ENCODE results near the gene ALG2. TPM values are rescaled to one million over a fixed set of nuclear protein-coding genes. Genes with fewer than 3 reads are reported as not detected.
A peak's percentile ranks its signal among the peaks of the same experiment; 100 is the strongest.

The ALG2 gene
- total RNA-seq, 1 donor from 2014 or later: 25.0 TPM

DNA sequence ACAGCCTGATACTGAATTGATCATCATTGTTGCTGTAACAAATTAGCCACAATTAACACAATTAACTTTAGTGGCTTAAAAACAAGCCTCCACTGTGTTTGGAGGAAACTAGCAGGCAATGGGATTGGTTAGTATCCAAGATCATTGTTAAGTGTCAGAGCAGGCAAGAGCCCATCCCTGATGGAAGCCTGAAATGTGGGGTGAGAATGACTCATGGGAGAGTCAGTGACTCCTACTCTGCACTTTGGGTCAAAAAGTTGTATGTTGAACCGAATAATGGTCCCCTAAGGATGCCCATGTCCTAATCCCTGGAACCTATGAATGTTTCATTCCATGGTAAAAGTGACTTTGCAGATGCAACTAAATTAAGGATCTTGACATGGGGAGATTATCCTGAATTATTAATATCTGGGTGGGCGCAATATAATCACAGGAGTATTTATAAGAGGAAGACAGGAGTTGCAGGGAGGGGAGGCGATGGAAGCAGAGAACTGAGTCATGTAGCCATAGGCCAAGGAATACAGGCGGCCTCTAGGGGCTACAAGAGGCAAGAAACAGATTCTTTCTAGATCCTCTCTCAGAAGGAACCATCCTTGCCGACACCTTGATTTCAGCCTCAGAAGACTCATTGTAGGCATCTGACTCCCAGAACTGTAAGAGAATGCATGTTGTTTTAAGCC, 28.8 kb downstream of the ALG2 start:
- Histone ChIP-seq H2AFZ (replicated peaks) (no peak overlapping the region), H3K27me3 (no peaks in the 10 kb centered on the region), H3K4me1 (peaks cover 6% of the 10 kb centered on the region), H3K4me3 (no peak overlapping the region), H3K4me2 (no peak overlapping the region), H3K9ac (no peak overlapping the region), H3F3A (ENCODE audit: low read depth) (peaks cover 16% of the 10 kb centered on the region), H3K27ac (no peak overlapping the region), H4K20me1 (ENCODE audit: low read depth) (no peaks in the 10 kb centered on the region), H3K36me3 (no peaks in the 10 kb centered on the region), H3K79me2 (ENCODE audit: low read depth) (no peaks in the 10 kb centered on the region), H3K9me3 (ENCODE audit: low read depth) (no peaks in the 10 kb centered on the region)
- H3K27ac Mint-ChIP-seq: no peak overlapping the region
- peaks cover 3% of the 10 kb centered on the region for H3K4me1 Mint-ChIP-seq
- TF ChIP-seq EZH2phosphoT487 (IDR thresholded peaks at IDR 0.05): no peak
- TF ChIP-seq, protein P1, sequence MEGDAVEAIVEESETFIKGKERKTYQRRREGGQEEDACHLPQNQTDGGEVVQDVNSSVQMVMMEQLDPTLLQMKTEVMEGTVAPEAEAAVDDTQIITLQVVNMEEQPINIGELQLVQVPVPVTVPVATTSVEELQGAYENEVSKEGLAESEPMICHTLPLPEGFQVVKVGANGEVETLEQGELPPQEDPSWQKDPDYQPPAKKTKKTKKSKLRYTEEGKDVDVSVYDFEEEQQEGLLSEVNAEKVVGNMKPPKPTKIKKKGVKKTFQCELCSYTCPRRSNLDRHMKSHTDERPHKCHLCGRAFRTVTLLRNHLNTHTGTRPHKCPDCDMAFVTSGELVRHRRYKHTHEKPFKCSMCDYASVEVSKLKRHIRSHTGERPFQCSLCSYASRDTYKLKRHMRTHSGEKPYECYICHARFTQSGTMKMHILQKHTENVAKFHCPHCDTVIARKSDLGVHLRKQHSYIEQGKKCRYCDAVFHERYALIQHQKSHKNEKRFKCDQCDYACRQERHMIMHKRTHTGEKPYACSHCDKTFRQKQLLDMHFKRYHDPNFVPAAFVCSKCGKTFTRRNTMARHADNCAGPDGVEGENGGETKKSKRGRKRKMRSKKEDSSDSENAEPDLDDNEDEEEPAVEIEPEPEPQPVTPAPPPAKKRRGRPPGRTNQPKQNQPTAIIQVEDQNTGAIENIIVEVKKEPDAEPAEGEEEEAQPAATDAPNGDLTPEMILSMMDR (IDR thresholded peaks at IDR 0.05): peak; percentile 30
- peaks cover 1% of the 10 kb centered on the region for H3K36me3 Mint-ChIP-seq
- peaks cover 2% of the 10 kb centered on the region for H3K27me3 Mint-ChIP-seq (ENCODE audit: insufficient read depth, low read depth)
- H3K4me3 Mint-ChIP-seq: no peak overlapping the region
- DNase-seq (ENCODE audit: low spot score): no peak
- H3K9me3 Mint-ChIP-seq: peaks cover 2% of the 10 kb centered on the region

DNA sequence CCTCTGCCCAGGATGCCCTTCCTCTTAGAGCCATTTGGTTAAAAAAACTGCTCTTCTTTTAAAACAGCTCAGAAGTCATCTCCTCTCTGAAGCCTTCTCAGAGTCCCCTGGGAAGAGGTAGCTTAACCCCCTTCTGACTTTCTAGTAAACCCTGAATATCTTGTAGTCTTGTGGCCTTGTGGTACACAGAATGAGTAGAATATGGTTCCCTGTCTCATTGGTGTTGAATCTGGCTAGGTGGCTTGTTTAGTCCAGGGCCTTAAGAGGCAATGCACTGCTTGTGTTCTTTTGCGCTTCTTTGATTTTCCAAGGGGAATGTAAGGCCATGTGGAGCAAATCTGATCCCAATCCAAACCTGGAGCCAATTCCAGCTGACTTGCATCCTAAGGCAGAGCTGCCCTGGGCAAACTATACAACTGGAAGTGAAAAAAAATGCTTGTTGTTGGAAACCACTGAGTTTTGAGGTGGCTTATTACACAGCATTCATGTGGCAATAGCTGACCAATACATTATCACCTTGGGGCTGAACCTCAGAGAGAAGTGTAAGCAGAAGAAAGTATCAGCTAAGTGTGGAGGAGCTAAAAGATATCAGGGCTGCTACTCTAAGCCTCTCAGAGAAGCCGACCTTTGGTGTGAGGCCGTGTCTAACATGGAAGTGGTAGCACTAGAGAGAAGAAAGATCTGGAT, 31.0 kb downstream of the ALG2 start:
- H3K4me3 Mint-ChIP-seq: no peak overlapping the region
- no peaks in the 10 kb centered on the region for H3K79me2 ChIP-seq (ENCODE audit: low read depth)
- H4K20me1 ChIP-seq (ENCODE audit: low read depth): no peaks in the 10 kb centered on the region
- H3K9me3 ChIP-seq (ENCODE audit: low read depth): no peaks in the 10 kb centered on the region
- H2AFZ ChIP-seq (replicated peaks): no peak overlapping the region
- TF ChIP-seq EZH2phosphoT487 (IDR thresholded peaks at IDR 0.05): no peak
- no peak for TF ChIP-seq EZH2 (IDR thresholded peaks at IDR 0.05)
- no peak overlapping the region for H3K9ac ChIP-seq
- no peaks in the 10 kb centered on the region for H3K27me3 ChIP-seq
- peaks cover 2% of the 10 kb centered on the region for H3K27me3 Mint-ChIP-seq (ENCODE audit: insufficient read depth, low read depth)
- peaks cover 2% of the 10 kb centered on the region for H3K9me3 Mint-ChIP-seq
- no peaks in the 10 kb centered on the region for H3K36me3 ChIP-seq
- no peak overlapping the region for H3K27ac Mint-ChIP-seq
- no peak overlapping the region for H3K4me3 ChIP-seq
- H3K36me3 Mint-ChIP-seq: no peaks in the 10 kb centered on the region
- H3K27ac ChIP-seq: no peak overlapping the region
- H3K4me1 ChIP-seq: no peaks in the 10 kb centered on the region
- H3K4me2 ChIP-seq: no peak overlapping the region
- H3F3A ChIP-seq (ENCODE audit: low read depth): peaks cover 16% of the 10 kb centered on the region
- peaks cover 3% of the 10 kb centered on the region for H3K4me1 Mint-ChIP-seq
- DNase-seq (ENCODE audit: low spot score): no peak

DNA sequence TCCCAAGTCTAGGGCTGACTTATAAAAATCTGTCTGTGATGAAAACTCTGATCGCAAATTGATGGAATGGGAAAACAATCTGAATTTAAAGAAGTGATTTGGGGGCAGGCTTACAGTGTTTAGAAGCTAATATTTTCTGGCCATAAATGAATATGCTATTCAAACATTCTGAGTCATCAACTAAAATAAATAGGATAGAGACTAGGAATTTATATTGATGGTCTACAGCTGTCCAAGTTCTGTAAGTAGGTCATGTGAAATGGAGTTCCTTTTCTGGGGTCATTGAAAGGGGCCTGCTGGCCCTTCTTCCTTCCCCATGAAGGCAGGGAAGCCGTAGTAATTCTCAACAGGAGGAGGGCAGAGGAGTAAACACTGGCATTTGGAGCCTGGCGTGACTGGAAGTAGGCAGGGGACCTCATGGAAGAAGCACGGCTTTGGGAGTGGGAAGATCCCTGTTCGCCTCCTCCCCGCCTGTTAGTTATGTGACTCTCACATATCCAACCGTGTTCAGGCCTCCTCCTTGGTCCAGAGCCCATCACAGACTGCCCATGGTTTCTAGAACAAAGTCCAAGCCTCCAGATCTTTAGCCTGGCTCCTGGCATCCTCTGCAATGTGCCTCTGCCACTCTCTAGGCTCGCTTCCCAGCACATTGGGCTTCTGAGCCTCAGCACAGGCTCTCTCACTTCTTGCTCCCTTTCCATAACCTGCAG, 31.7 kb downstream of the ALG2 start:
- no peak overlapping the region for H3K4me3 ChIP-seq
- no peaks in the 10 kb centered on the region for H3K36me3 ChIP-seq
- H3K9me3 Mint-ChIP-seq: peaks cover 2% of the 10 kb centered on the region
- no peak overlapping the region for H3K27ac ChIP-seq
- no peak overlapping the region for H3K4me3 Mint-ChIP-seq
- no peaks in the 10 kb centered on the region for H3K27me3 ChIP-seq
- H3K36me3 Mint-ChIP-seq: no peaks in the 10 kb centered on the region
- no peaks in the 10 kb centered on the region for H3K4me1 ChIP-seq
- H2AFZ ChIP-seq (replicated peaks): no peak overlapping the region
- H3K4me2 ChIP-seq: no peak overlapping the region
- H3K79me2 ChIP-seq (ENCODE audit: low read depth): no peaks in the 10 kb centered on the region
- H3F3A ChIP-seq (ENCODE audit: low read depth): peaks cover 16% of the 10 kb centered on the region
- no peak overlapping the region for H3K9ac ChIP-seq
- no peak for DNase-seq (ENCODE audit: low spot score)
- H3K4me1 Mint-ChIP-seq: peaks cover 3% of the 10 kb centered on the region
- peaks cover 2% of the 10 kb centered on the region for H3K27me3 Mint-ChIP-seq (ENCODE audit: insufficient read depth, low read depth)
- H4K20me1 ChIP-seq (ENCODE audit: low read depth): no peaks in the 10 kb centered on the region
- no peak overlapping the region for H3K27ac Mint-ChIP-seq
- TF ChIP-seq EZH2 (IDR thresholded peaks at IDR 0.05): no peak
- TF ChIP-seq, protein P1 (IDR thresholded peaks at IDR 0.05): no peak
- no peak for TF ChIP-seq EZH2phosphoT487 (IDR thresholded peaks at IDR 0.05)
- H3K9me3 ChIP-seq (ENCODE audit: low read depth): no peaks in the 10 kb centered on the region
